GM18870 (cell line): ENCODE data around the gene ALX1.
"Not testable (repeated sequence)": the region's sequence is repeated elsewhere in the genome, so short reads cannot be mapped to it uniquely, and the experiment has no call there.

ENCODE experiments used
- ATAC-seq: cut with Tn5 transposase; IDR thresholded peaks from one replicate; pipeline ENCODE4 v1.9.1; 2021; ENCODE audit warnings: moderate library complexity; ENCODE audit not compliant: unreplicated experiment

ALX1 gene

GRCh38 chr12:85299053-85299452, 19.0 kb downstream of the ALX1 start:
- no peak for ATAC-seq

GRCh38 chr12:85301051-85301450, 21.0 kb downstream of the ALX1 start:
- ATAC-seq: no peak

GRCh38 chr12:85308374-85308773, 28.4 kb downstream of the ALX1 start:
- ATAC-seq: no peak

GRCh38 chr12:85309125-85309566, 29.1 kb downstream of the ALX1 start:
- ATAC-seq: no peak

- no peak for ATAC-seq
Observed at GRCh38 chr12:85310025-85310424, 30.0 kb downstream of the ALX1 start.

GRCh38 chr12:85310456-85311076, 30.5 kb downstream of the ALX1 start:
- no peak for ATAC-seq

- ATAC-seq: not testable (repeated sequence)
Observed at GRCh38 chr12:85317866-85318636, 38.0 kb downstream of the ALX1 start.

GRCh38 chr12:85322715-85323114, 42.7 kb downstream of the ALX1 start:
- no peak for ATAC-seq

GRCh38 chr12:85325442-85325841, 45.4 kb downstream of the ALX1 start:
- no peak for ATAC-seq

GRCh38 chr12:85329913-85330312, 49.9 kb downstream of the ALX1 start:
- ATAC-seq: no peak

GRCh38 chr12:85348779-85349178, 68.8 kb downstream of the ALX1 start:
- no peak for ATAC-seq

GRCh38 chr12:85350356-85350755, 70.3 kb downstream of the ALX1 start:
- ATAC-seq: no peak
